ENCODE measurements around the gene ACTG1. TPM values are rescaled to one million over a fixed set of nuclear protein-coding genes. Genes with fewer than 3 reads are reported as not detected.

Gene ACTG1
- total RNA-seq, 2 donors from 2014 or later = 4,489 to 4,790 TPM

DNA sequence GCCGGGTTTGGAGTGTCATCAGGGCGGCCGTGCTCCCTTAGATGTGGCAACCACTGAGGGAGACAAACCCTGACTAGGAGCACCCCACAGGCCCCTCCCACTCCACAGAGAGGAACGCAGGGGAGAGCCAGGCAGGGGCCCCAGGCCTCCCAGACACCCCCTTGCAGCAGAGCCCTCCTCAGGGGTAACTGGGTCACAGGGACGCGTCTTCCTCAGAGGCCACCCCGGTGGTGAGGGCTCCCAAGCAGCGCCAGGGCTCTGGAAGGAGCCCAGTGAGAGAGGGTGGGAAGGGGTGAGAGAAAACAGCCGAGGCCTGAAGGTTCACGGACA lies 26.9 kb upstream of the ACTG1 start:
- DNase-seq = no peak
- Histone ChIP-seq H3K36me3 (no peaks in the 10 kb centered on the region), H3K9me3 (no peaks in the 10 kb centered on the region), H3K27ac (no peak overlapping the region), H3K27me3 (peaks cover 18% of the 10 kb centered on the region), H3K9ac (ENCODE audit: low read depth in 2 of 2, low read length in 2 of 2) (no peak overlapping the region), H3K4me3 (no peak overlapping the region), H3K4me1 (peaks cover 13% of the 10 kb centered on the region)
- TF ChIP-seq, protein P1, sequence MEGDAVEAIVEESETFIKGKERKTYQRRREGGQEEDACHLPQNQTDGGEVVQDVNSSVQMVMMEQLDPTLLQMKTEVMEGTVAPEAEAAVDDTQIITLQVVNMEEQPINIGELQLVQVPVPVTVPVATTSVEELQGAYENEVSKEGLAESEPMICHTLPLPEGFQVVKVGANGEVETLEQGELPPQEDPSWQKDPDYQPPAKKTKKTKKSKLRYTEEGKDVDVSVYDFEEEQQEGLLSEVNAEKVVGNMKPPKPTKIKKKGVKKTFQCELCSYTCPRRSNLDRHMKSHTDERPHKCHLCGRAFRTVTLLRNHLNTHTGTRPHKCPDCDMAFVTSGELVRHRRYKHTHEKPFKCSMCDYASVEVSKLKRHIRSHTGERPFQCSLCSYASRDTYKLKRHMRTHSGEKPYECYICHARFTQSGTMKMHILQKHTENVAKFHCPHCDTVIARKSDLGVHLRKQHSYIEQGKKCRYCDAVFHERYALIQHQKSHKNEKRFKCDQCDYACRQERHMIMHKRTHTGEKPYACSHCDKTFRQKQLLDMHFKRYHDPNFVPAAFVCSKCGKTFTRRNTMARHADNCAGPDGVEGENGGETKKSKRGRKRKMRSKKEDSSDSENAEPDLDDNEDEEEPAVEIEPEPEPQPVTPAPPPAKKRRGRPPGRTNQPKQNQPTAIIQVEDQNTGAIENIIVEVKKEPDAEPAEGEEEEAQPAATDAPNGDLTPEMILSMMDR (IDR thresholded peaks at IDR 0.05) = no peak
- intact Hi-C loops (cut with DNase I) = no loop called here

DNA sequence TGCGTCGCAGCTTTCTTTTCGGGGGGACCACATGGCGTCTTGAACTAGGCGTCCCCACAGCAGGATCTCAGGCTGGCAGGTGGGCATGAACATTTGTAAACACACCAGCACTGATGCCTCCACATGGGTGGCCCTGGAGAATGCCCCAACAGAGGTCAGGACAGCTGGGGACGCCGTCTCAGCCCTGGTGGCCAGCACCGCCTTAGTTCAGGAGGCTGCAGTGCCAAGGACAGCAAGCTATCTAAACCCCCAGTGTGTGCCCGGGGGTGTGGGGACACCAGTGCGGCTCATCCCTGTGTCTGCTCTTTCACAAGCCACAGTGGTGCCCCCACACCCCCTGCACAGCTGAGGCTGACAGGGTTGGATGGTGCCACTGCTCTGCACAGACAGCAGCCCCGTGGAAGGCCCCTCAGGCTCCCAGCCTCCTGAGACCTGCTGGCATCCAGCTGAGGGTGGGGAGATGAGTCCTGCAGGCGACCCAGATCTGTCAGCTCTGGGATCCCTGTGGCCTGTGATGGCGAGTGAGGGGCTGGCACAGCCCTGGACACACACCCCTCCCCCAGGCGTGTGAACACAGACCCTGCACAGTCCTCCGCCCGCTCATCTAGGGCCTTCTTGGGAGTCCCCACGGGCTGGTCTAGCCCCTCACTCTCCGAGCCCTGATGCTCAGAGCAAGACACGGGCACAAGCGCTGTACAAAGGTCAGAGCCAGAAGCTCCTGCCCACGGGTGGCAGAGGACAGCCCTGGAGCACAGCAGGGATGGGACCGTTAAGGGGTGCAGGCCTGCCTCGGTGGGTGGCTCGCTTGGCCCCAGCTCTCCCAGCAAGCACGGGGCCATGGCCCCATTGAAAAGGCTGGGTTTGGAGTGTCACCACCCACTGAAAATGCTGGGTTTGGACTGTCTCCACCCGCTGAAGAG lies 26.3 kb upstream of the ACTG1 start:
- TF ChIP-seq, protein P1 (IDR thresholded peaks at IDR 0.05) = no peak
- intact Hi-C loops (cut with DNase I) = no loop called here
- Histone ChIP-seq H3K27me3 (peaks cover 18% of the 10 kb centered on the region), H3K9me3 (no peaks in the 10 kb centered on the region), H3K27ac (no peak overlapping the region), H3K4me1 (peaks cover 13% of the 10 kb centered on the region), H3K36me3 (no peaks in the 10 kb centered on the region), H3K4me3 (no peak overlapping the region), H3K9ac (ENCODE audit: low read depth in 2 of 2, low read length in 2 of 2) (no peak overlapping the region)
- no peak for DNase-seq

- H3K27me3 ChIP-seq = peaks cover 18% of the 10 kb centered on the region
- no peak for DNase-seq
- intact Hi-C loops (cut with DNase I) = no loop called here
- H3K4me3 ChIP-seq = no peak overlapping the region
- H3K9me3 ChIP-seq = no peaks in the 10 kb centered on the region
- peaks cover 13% of the 10 kb centered on the region for H3K4me1 ChIP-seq
- TF ChIP-seq, protein P1 (IDR thresholded peaks at IDR 0.05) = peak; percentile 4
- no peak overlapping the region for H3K9ac ChIP-seq (ENCODE audit: low read depth in 2 of 2, low read length in 2 of 2)
- H3K27ac ChIP-seq = no peak overlapping the region
- no peaks in the 10 kb centered on the region for H3K36me3 ChIP-seq
Observed at GRCh38 chr17:81537856-81538555, 25.4 kb upstream of the ACTG1 start.

DNA sequence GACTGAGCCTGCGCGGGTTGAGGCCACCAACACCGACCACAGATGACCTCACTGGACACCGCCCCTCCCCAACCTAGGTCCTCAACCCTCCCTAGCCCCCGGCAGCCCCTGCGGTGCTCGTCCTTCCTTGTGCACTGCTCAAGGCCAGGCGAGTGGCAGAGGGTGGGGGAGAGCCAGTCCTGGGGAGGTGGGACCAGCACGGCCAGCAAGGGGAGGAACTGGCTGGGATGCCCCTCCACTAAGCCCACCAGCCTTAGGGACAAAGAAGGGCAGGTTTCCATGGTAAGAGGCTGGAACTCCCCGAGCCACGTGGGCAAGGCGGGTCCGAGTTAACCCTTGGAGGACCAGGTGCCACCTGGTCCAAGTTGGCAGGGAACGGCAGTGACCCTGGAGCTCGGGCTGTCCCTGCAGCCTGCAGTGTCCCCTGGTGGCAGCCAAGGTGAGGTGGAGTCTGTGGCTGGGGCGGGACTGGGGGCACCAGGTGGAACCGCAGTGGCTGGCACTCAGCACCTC lies 24.8 kb upstream of the ACTG1 start:
- H3K27me3 ChIP-seq = peaks cover 18% of the 10 kb centered on the region
- H3K36me3 ChIP-seq = no peaks in the 10 kb centered on the region
- TF ChIP-seq, protein P1 (IDR thresholded peaks at IDR 0.05) = peak; percentile 80
- peaks cover 13% of the 10 kb centered on the region for H3K4me1 ChIP-seq
- H3K4me3 ChIP-seq = no peak overlapping the region
- no peak overlapping the region for H3K27ac ChIP-seq
- no peak overlapping the region for H3K9ac ChIP-seq (ENCODE audit: low read depth in 2 of 2, low read length in 2 of 2)
- DNase-seq = peak; percentile 63
- intact Hi-C loops (cut with DNase I) = no loop called here
- H3K9me3 ChIP-seq = no peaks in the 10 kb centered on the region

DNA sequence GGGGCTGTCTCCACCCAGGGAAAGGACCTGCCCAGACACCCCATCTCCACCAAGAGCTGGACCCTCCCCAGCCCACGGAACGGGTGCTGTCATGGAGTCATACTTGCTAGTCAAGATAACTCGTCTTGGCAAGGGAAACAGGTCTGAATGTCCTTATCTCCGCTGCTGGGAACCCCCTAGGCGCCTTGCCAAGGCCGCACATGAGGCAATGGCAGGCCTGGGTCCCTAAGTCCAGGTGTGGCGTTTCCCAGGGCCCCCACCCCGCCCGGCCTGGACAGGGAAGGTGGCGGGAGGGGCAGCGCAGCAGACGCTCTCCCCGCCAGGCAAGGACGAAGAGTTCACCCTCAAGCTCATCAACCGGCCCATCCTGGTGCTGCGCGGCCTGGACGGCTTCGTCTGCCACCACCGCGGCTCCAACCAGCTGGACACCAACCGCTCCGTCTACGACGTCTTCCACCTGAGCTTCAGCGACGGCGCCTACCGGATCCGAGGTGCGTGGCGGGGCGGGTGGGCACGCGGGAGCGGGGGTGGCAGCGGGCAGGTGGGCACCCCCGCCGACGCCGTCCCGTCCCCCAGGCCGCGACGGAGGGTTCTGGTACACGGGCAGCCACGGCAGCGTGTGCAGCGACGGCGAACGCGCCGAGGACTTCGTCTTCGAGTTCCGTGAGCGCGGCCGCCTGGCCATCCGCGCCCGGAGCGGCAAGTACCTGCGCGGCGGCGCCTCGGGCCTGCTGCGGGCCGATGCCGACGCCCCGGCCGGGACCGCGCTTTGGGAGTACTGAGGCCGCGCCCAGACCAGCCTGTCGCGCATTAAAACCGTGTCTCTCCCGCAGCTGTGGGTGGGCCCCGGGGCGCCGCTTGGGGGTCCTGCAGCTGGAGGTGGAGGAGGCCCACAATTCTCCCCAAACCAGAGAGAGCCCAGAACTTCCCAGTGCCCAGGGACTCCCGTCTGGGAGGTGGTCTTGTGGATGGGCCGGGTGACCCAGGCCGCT lies 24.0 kb upstream of the ACTG1 start:
- H3K4me3 ChIP-seq = no peak overlapping the region
- no peaks in the 10 kb centered on the region for H3K36me3 ChIP-seq
- DNase-seq = no peak
- no peaks in the 10 kb centered on the region for H3K9me3 ChIP-seq
- peaks cover 13% of the 10 kb centered on the region for H3K4me1 ChIP-seq
- TF ChIP-seq, protein P1 (IDR thresholded peaks at IDR 0.05) = no peak
- no peak overlapping the region for H3K9ac ChIP-seq (ENCODE audit: low read depth in 2 of 2, low read length in 2 of 2)
- intact Hi-C loops (cut with DNase I) = no loop called here
- H3K27ac ChIP-seq = no peak overlapping the region
- peaks cover 18% of the 10 kb centered on the region for H3K27me3 ChIP-seq

Measured in colonic mucosa (tissue), 4 donors.